ENCODE results near the gene ARID1A. TPM values are rescaled to one million over a fixed set of nuclear protein-coding genes. Genes with fewer than 3 reads are reported as not detected.

Gene ARID1A
- total and polyA plus RNA-seq, 4 donors: 12.2 to 31.9 (median 20.2) TPM

- Histone ChIP-seq H3K9me3 (ENCODE audit: control insufficient read depth in 4 of 4, low read length in 3 of 4) (no peaks in the 10 kb centered on the region), H3K27ac (ENCODE audit: low read depth in 1 of 2, low read length in 2 of 2) (peak overlapping the region; percentile 6 to 34), H3K4me3 (ENCODE audit: low read depth in 1 of 3, low read length in 3 of 3) (no peak overlapping the region), H3K36me3 (ENCODE audit: control insufficient read depth in 4 of 4, insufficient read depth in 3 of 4, low read depth in 1 of 4, low read length in 3 of 4) (peaks cover 0 to 9% (median 6%) of the 10 kb centered on the region in 4 donors), H3K9ac (ENCODE audit: low read depth in 1 of 2, low read length in 2 of 2) (no peak overlapping the region), H3K4me1 (ENCODE audit: control insufficient read depth in 4 of 4, insufficient read depth in 4 of 4, low read length in 3 of 4) (peaks cover 14 to 65% (median 41%) of the 10 kb centered on the region in 4 donors), H3K27me3 (ENCODE audit: control insufficient read depth in 4 of 4, insufficient read depth in 4 of 4, low read length in 3 of 4) (no peaks in the 10 kb centered on the region)
- no peak for DNase-seq (ENCODE audit: low spot score)
- TF ChIP-seq RAD21 (IDR thresholded peaks at IDR 0.05): peak in 1 of 2 donors; percentile 34
- TF ChIP-seq RXRA (IDR thresholded peaks at IDR 0.05): peak; percentile 41 to 71
- peak; percentile 85 to 88 for TF ChIP-seq HNF4A (conservative IDR thresholded peaks at IDR 0.05)
- no peak for TF ChIP-seq NR2F2 (IDR thresholded peaks at IDR 0.05)
- peak; percentile 47 for TF ChIP-seq HNF4G (IDR thresholded peaks at IDR 0.05)
- TF ChIP-seq JUND (IDR thresholded peaks at IDR 0.05): peak in 1 of 2 donors; percentile 43
- peak; percentile 31 for TF ChIP-seq YY1 (IDR thresholded peaks at IDR 0.05)
- TF ChIP-seq EGR1 (IDR thresholded peaks at IDR 0.05; ENCODE audit: low read depth in 2 of 2): no peak
- TF ChIP-seq TAF1 (conservative IDR thresholded peaks at IDR 0.05): no peak
- no peak for TF ChIP-seq CTCF (IDR thresholded peaks at IDR 0.05; ENCODE audit: low read depth, low read length, missing input control)
- no peak for TF ChIP-seq ATF3 (IDR thresholded peaks at IDR 0.05)
- no peak for TF ChIP-seq REST (IDR thresholded peaks at IDR 0.05)
- no peak for TF ChIP-seq FOXA1 (IDR thresholded peaks at IDR 0.05)
- TF ChIP-seq SP1 (IDR thresholded peaks at IDR 0.05): peak; percentile 36
- no peak for TF ChIP-seq GABPA (IDR thresholded peaks at IDR 0.05 in 1 of 2, conservative IDR thresholded peaks at IDR 0.05 in 1 of 2)
- TF ChIP-seq FOXA2 (IDR thresholded peaks at IDR 0.05): no peak
- no peak for TF ChIP-seq MAX (IDR thresholded peaks at IDR 0.05)
- no peak for TF ChIP-seq ZBTB33 (IDR thresholded peaks at IDR 0.05)
- 31% methylated on average over 5 of the region's 5 CpGs for WGBS
Measured at GRCh38 chr1:26794391-26794790, 98.6 kb downstream of the ARID1A start.
